ENCODE data around the gene YES1. TPM values are rescaled to one million over a fixed set of nuclear protein-coding genes. Genes with fewer than 3 reads are reported as not detected.

Gene YES1
- polyA plus RNA-seq, 1 donor from 2014 or later = 12.0 TPM

DNA sequence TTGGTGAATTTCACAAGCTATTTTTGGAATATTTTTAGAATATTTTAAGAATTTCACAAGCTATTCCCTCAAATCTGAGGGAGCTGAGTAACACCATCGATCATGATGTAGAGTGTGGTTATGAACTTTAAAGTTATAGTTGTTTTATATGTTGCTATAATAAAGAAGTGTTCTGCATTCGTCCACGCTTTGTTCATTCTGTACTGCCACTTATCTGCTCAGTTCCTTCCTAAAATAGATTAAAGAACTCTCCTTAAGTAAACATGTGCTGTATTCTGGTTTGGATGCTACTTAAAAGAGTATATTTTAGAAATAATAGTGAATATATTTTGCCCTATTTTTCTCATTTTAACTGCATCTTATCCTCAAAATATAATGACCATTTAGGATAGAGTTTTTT is 138.7 kb downstream of the YES1 start:
- Histone ChIP-seq H3K36me3 (ENCODE audit: insufficient read depth, low read length) (no peaks in the 10 kb centered on the region), H3K27ac (ENCODE audit: low read length) (no peak overlapping the region), H4K20me1 (ENCODE audit: insufficient read depth) (no peaks in the 10 kb centered on the region), H3K9ac (ENCODE audit: low read length) (no peak overlapping the region), H3F3A (ENCODE audit: insufficient read depth, low read length, poor library complexity, severe bottlenecking) (no peaks in the 10 kb centered on the region), H2AFZ (ENCODE audit: low read depth, low read length) (no peak overlapping the region), H3K4me2 (ENCODE audit: low read length) (no peak overlapping the region), H3K4me3 (ENCODE audit: low read length) (no peak overlapping the region), H3K79me2 (replicated peaks; ENCODE audit: insufficient read depth, low read length) (no peaks in the 10 kb centered on the region), H3K9me3 (ENCODE audit: low read length) (no peaks in the 10 kb centered on the region), H3K9me2 (ENCODE audit: insufficient read depth, low read length) (no peaks in the 10 kb centered on the region), H3K27me3 (ENCODE audit: insufficient read depth, low read depth, low read length) (no peaks in the 10 kb centered on the region)
- TF ChIP-seq SMC3 (conservative IDR thresholded peaks at IDR 0.05; ENCODE audit: poor library complexity) (no peak), MXI1 (conservative IDR thresholded peaks at IDR 0.05; ENCODE audit: poor library complexity, severe bottlenecking) (no peak), RAD21 (conservative IDR thresholded peaks at IDR 0.05) (no peak), EZH2 (IDR thresholded peaks at IDR 0.05; ENCODE audit: borderline replicate concordance, insufficient read depth, low read length, poor library complexity, severe bottlenecking) (no peak)
- TF ChIP-seq, protein P1, sequence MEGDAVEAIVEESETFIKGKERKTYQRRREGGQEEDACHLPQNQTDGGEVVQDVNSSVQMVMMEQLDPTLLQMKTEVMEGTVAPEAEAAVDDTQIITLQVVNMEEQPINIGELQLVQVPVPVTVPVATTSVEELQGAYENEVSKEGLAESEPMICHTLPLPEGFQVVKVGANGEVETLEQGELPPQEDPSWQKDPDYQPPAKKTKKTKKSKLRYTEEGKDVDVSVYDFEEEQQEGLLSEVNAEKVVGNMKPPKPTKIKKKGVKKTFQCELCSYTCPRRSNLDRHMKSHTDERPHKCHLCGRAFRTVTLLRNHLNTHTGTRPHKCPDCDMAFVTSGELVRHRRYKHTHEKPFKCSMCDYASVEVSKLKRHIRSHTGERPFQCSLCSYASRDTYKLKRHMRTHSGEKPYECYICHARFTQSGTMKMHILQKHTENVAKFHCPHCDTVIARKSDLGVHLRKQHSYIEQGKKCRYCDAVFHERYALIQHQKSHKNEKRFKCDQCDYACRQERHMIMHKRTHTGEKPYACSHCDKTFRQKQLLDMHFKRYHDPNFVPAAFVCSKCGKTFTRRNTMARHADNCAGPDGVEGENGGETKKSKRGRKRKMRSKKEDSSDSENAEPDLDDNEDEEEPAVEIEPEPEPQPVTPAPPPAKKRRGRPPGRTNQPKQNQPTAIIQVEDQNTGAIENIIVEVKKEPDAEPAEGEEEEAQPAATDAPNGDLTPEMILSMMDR (IDR thresholded peaks at IDR 0.05; ENCODE audit: poor library complexity, severe bottlenecking) = no peak

Small RNAs within 50 kb of the gene (small RNA-seq; reads per million reads assigned to genes)
- gene BOLA2P1 (0 reads per million in 3 experiments), gene RNU1-109P (0 to 4.8 (median 1.1) reads per million in 3 experiments)

Other genes with a start within 250 kb of the YES1 start
- gene CETN1, start 231.9 kb downstream of the YES1 start, polyA plus RNA-seq = not detected in 2 replicates
- 2.2 and 2.5 TPM in 2 replicates for gene CLUL1, start 215.3 kb downstream of the YES1 start, polyA plus RNA-seq
- gene TYMS, start 154.6 kb downstream of the YES1 start, polyA plus RNA-seq = 1.9 and 3.3 TPM in 2 replicates
- gene ENOSF1, start 99.6 kb downstream of the YES1 start, polyA plus RNA-seq = 4.3 and 9.0 TPM in 2 replicates
- gene ADCYAP1, start 92.6 kb upstream of the YES1 start, polyA plus RNA-seq = 0.98 and 1.2 TPM in 2 replicates

Data from neural cell (in vitro differentiated cells).